ENCODE data around the gene QRFP. TPM values are rescaled to one million over a fixed set of nuclear protein-coding genes. Genes with fewer than 3 reads are reported as not detected.
A peak's percentile ranks its signal among the peaks of the same experiment; 100 is the strongest.

The QRFP gene
- total and polyA plus RNA-seq, 8 donors, result 0.16 to 0.70 (median 0.47) TPM; not detected in 1

- Histone ChIP-seq H3K36me3 (no peaks in the 10 kb centered on the region), H3K4me1 (no peaks in the 10 kb centered on the region), H3K9me3 (no peaks in the 10 kb centered on the region), H3K27ac (no peak overlapping the region), H3K27me3 (peaks cover 0 to 87% of the 10 kb centered on the region in 2 donors), H3K4me3 (no peak overlapping the region)
- TF ChIP-seq CTCF (IDR thresholded peaks at IDR 0.05), result no peak
- ATAC-seq (no peak), DNase-seq (no peak)
- intact Hi-C loops (cut with DNase I), result no loop called here
Observed at GRCh38 chr9:130915096-130915447, 18.5 kb upstream of the QRFP start.

GRCh38 chr9:130914417-130915095 is 17.9 kb upstream of the QRFP start:
- H3K27me3 ChIP-seq, result peaks cover 0 to 82% of the 10 kb centered on the region in 2 donors
- H3K4me3 ChIP-seq, result no peak overlapping the region
- TF ChIP-seq CTCF (IDR thresholded peaks at IDR 0.05), result no peak
- H3K27ac ChIP-seq, result no peak overlapping the region
- no peak for ATAC-seq
- H3K36me3 ChIP-seq, result no peaks in the 10 kb centered on the region
- no peak for DNase-seq
- no peaks in the 10 kb centered on the region for H3K4me1 ChIP-seq
- H3K9me3 ChIP-seq, result no peaks in the 10 kb centered on the region
- intact Hi-C loops (cut with DNase I), result no loop called here

GRCh38 chr9:130913599-130914416 is 17.2 kb upstream of the QRFP start:
- H3K27ac ChIP-seq, result no peak overlapping the region
- no peak for DNase-seq
- no peak overlapping the region for H3K4me3 ChIP-seq
- no peak for ATAC-seq
- peaks cover 0 to 76% of the 10 kb centered on the region in 2 donors for H3K27me3 ChIP-seq
- no peak for TF ChIP-seq CTCF (IDR thresholded peaks at IDR 0.05)
- intact Hi-C loops (cut with DNase I), result no loop called here
- H3K4me1 ChIP-seq, result no peaks in the 10 kb centered on the region
- no peaks in the 10 kb centered on the region for H3K9me3 ChIP-seq
- no peaks in the 10 kb centered on the region for H3K36me3 ChIP-seq

- Histone ChIP-seq H3K4me1 (no peaks in the 10 kb centered on the region), H3K4me3 (no peak overlapping the region), H3K27ac (no peak overlapping the region), H3K9me3 (no peaks in the 10 kb centered on the region), H3K36me3 (no peaks in the 10 kb centered on the region), H3K27me3 (peaks cover 0 to 76% of the 10 kb centered on the region in 2 donors)
- DNase-seq, result no peak
- no peak for TF ChIP-seq CTCF (IDR thresholded peaks at IDR 0.05)
- intact Hi-C loops (cut with DNase I), result no loop called here
- peak; percentile 59 for ATAC-seq
Observed at GRCh38 chr9:130912932-130913598, 16.5 kb upstream of the QRFP start.
